OCI-M2 (cell line): ENCODE data around the gene RABL3.
"Not testable (repeated sequence)": the region's sequence is repeated elsewhere in the genome, so short reads cannot be mapped to it uniquely, and the experiment has no call there.

Experiments
- DNase-seq: peaks from one replicate; lab custom pipeline; 2025; ENCODE audit not compliant: unreplicated experiment; lab: John Stamatoyannopoulos, UW

Gene RABL3

DNA sequence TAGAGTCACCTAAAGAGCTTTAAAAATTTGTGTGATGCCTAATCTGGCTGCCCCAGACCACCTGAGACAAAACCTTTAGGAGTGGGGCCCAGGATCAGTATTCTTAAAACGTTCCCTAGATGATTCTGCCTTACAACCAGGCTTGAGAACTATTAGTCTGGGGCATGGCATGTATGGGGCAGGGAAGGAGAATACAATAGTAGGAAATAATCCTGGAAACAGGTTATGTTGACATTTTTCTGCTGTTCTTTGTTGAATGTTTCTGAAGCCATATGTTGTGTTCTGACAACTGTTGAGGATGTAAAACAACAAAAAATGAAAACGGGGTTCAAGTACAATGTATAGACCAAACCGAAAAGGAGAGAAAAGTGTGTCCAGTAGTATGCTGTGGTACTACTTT, 3.1 kb upstream of the RABL3 start:
- DNase-seq: no peak

DNA sequence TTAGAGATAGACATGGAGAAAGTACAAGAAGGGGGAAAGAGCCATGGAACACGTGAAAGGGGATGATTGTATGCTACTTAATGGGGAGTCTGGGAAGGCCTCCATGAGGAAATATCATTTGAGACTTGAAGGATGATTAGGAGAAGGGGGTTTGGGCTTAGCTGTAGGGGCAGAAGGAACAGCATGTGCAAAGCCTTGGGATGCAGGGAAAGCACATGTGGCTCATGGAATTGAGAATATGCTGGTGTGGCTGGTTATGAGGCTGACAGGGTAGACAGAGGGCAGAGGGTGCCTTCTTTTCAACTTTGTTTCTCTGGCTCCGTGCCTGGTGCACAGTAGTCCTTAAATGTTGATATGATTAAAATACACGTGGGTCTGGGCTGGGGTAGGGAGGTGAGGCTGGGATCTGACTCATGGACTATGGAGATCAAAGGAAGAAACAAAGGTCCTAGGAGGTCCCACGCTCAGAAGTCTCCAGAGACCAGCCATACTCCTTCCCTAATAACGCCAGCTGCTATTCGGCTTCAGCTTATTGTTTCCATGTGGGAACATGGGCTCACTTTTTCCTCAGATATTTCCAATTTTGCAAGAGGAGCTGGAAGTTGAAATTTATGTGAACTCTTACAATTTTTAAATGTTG, 1.4 kb upstream of the RABL3 start:
- DNase-seq: no peak

DNA sequence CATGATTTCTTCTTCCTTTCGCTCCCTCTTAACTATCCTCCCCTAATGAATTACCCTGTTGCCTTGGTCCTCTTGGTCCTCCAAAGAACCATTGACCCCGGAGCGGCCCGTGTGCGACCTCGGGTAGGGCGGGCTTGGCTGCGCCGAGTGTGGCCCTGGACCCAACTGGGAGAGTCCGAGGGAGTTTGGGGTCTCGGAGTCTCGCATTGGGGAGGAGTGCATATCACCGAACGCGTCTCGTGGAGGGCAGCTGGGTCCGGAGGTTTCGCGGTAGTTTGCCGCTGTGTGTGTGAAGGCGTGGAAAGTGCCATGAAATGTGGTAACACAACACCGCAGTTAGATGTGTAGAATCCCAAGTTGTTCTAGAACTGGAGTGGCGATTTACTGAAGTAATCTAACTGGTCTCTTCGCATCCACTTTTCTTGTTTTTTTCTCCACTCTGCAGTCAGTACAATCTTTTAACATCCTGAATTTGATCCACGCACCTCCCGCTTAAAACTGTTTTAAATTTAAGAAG, 591 bp upstream of the RABL3 start:
- DNase-seq: no peak

DNA sequence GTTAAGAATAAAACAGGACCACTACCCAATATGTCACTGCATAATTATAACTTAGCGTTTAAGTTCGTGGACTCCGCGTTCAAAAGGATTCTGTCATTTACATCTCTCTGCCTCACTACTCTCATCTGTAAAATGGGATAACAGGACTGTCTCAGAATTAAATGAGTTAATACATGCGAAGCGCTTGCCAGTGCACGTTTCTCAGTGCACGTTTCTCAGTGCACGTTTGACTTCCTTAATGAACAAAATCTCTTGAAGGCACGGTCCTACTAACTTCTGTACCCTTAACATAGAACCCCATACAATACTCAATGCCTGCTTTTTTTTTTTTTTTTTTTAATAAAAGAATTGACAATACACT, 499 bp downstream of the RABL3 start:
- no peak for DNase-seq

DNA sequence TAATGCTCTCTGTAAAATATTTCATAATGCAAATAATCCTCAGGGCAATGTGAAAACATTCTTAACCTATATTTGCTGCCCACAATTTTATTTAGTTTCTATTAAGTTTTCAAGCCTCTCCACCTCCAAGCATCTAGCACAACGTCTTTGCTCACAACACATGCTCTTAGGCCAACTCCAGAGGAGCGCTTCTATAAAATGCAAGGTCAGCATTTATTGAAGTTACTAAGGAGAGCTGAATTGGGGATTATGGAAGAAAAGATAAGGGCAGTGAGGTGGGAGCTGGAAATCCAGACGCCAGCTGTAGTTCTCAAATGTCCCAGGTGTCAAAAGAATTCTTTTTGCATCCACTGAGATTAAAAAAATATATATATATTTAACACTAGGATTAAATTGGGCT, 996 bp downstream of the RABL3 start:
- no peak for DNase-seq

DNA sequence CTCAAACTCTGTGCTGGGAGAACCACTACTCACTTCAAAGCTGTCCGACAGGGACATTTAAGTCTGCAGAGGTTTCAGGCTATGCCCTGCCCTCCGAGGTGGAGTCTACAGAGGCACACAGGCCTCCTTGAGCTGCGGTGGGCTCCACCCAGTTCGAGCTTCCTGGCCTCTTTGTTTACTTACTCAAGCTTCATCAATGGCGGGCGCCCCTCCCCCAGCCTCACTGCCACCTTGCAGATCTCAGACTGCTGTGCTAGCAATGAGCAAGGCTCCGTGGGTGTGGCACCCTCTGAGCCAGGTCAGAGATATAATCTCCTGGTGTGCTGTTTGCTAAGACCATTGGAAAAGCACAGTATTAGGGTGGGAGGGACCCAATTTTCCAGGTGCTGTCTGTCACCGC, 4.3 kb downstream of the RABL3 start:
- not testable (repeated sequence) for DNase-seq

DNA sequence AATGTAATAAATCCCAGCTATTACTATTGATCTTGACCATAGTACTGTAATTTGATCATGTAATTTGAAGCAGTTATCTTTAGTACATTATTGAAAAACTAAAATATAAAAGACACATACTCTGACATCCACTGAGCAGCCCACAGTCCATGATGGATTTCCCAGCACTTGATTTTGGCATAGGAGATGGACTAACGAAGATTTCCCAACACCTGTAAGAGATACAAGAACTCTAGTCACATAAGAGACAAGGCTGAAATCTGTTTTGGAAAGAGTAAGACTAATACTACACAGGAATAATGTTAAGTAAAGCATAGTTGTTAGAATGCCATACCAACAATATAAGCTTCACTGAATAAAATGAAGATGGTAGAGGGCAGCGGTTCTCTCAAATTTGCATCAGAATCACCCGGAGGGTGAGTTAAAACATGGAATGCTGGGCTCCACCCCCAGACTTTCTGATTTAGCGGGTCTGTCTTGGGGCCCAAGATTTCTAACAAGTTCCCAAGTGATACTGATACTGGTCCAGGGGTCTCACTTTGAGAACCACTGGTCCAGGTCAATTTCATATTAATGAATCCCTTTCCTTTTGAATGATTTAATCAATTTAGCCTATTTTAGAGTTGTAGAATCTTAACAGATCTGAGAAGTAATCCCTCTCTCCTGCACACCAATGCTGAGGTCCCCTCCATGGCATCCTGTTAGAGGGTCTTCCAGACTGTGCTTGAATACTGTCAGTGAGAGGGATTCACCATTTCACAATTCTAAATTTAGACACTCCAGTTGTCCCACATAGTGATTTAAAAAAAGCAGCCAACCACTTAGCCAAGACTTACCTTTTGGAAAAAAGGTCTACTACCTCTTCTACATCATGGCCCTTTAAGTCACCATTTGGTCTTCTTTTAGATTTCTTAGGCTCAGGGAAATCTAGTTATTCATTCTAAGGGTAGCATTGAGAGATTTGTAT, 11.5 kb downstream of the RABL3 start:
- DNase-seq: no peak

DNA sequence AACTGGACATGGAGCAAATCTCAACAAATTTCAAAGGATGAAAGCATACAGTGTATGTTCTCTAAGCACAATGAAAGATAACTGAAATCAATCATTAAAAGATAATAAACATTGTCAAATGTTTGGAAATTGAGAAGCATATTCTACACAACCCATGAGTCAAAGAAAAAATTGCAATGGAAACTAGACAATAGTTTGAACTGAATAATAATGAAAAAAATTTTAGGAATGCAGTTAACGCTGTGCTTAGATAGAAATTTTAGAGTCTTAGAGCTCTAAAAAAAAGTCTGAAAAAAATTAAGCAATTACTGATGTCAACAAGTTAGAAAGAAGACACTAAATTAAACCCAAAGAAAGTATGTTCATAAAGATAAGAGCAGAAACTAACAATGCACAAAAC, 15.5 kb downstream of the RABL3 start:
- DNase-seq: no peak

DNA sequence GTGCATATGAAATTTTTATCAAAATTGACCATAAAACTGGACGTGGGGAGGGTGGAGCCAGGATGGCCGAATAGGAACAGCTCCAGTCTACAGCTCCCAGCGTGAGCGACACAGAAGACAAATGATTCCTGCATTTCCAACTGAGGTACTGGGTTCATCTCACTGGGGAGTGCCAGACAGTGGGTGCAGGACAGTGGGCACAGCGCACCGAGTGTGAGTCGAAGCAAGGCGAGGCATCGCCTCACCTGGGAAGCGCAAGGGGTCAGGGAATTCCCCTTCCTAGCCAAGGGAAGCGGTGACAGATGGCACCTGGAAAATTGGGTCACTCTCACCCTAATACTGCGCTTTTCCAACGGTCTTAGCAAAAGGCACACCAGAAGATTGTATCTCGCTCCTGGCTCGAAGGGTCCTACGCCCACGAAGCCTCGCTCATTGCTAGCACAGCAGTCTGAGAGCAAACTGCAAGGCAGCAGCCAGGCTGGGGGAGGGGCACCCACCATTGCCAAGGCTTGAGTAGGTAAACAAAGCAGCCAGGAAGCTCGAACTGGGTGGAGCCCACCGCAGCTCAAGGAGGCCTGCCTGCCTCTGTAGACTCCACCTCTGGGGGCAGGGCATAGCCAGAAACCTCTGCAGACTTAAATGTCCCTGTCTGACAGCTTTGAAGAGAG, 23.0 kb downstream of the RABL3 start:
- DNase-seq: not testable (repeated sequence)

DNA sequence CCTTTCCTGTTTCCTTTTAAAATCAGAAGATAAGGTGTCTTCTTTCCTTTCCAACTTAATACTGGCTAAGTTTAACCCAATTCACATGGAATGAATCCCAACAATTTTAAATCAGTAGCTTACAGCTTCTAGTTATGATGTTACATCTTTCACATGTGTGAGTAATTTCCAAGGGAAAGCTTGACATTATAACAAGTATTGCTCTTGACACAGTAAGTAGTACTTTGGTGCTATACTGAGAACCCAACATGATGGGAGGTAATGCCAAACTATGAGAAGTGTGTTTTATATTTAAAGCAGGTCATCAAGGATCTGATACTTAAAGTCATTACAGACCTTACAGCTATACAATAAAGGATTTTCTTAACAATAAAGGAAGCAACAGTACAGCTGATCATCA, 29.1 kb downstream of the RABL3 start:
- no peak for DNase-seq

DNA sequence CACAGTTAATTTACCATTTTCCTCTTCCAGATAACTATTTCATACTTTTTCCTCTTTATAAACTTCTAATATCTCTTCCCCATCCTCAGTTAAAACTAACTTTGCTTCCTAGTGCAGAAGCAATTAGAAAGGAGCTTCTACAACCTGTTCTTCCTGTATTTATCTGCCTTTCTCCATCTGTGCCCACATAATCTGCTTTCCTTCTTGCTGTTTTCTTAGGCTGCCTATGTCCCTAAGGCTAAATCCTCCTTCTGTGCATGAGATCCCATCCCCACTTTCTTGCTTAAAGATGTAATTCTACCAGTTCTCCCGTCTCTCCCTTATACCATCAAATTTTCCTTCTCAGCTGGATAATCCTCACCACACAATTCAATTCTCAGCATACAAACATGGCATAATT, 31.9 kb downstream of the RABL3 start:
- no peak for DNase-seq

DNA sequence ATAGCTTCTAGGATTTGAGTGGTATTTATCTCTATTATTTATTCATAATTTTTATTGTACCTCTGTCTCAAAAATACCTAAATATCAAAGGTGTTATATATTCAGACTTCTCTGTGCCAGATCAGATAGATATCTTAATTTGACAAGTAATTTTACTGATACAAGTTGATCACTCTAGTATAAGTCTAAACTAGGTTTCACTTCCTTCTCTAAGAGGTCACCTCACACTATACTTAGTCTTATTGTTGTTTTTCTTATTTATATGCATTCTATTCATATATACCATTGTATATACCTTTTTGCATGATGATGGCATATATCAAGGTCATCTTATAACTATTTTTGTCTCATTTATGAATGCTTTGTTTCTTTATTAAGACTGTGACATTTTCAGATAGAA, 33.9 kb downstream of the RABL3 start:
- no peak for DNase-seq

DNA sequence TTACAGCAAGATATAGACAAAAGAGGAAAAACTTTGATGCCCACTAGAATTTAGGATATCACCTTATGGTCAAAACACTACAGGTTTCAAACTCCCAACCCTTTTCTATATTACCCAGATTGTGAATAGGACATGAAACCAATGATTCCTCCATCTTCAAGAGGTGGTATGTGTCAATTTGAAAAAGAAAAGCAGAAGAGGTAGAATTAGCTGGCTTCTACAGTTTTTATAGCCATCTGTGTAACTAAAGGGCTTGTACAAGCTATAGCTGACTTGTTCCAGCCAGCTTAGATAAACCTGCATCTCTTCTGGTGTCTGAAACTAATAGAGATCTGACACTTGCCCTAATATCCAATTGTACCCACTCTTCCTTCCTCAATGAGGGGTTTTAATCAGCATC, 35.4 kb downstream of the RABL3 start:
- no peak for DNase-seq

DNA sequence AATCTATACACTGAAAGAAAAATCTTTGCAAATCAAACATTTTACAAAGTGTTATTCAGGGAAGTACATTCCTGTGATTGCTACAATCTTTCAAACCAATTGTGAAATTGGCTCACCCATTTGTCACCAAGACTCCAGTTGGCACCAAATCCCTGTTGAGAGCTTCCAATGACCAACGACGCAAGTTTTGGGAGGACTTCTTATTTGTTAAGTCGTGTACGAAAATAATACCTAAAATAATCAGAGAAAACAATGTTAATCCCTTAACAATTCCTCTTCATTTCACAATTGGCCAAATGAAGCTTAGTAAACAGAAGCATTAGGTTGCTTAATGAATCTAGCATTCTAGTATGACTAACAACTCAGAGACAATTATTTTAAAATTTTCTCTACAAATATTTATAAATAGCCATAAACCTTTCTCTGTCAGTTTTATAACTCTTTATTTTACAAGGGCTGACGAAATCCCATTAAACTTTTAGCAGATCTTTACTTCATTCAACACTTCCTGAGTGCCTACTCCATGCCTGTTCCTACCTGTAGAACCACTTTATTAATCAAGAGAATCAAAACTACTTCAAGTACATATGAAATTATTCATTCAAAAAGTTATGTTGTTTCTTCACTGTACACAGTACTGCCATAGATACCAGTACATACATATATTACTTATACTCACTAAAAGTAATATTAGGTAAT, 36.3 kb downstream of the RABL3 start:
- DNase-seq: no peak

DNA sequence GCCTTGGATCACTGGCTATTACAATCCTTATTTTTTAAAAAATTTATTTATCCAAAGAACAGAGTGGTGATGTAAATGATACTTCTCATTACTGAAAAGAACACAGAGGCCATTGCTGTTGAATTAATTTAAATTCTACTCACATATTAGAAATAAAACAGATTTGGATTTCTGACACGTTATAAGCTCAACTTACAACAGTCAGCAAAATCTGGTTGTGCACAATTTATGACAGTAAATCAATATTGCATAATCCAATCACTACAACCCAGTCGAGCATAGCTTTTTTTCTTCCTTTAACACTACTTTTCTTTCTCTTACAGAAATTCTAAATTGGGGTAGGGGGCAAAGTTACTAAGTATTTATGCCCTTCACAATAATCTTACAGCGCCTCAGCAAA, 43.0 kb downstream of the RABL3 start:
- no peak for DNase-seq

DNA sequence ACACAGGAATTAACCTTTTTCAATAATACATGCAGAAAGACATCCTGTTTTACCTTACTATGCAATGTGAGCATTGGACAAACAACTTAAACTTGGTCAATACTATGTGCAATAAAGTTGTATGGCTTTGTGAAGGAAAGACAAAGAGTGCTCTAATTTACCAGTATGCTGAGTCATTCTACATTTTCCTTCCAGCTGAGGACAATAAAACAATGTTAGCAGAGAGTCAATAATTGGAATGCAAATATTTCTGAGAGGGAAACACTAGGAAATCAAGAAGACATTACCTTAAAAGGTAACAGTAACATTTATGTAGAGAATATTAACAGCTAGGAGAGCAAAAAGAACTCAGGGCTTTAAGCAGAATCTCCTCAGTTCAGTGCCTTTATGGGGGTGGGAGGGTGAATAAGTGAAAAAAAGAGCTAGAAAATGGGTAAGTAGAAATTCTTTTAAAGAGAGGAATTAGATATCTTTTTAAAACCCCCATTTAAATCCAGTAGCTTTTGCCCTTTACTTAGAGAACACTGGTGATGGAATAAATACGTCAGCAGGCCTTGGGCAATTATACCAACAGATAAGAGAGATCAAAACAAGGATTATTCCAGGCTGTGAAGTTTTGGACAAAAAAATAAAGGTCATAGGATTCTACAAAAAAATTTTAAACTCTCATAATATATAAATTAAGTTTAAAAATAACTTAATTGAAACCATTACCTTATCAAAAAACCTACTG, 48.7 kb downstream of the RABL3 start:
- DNase-seq: no peak

DNA sequence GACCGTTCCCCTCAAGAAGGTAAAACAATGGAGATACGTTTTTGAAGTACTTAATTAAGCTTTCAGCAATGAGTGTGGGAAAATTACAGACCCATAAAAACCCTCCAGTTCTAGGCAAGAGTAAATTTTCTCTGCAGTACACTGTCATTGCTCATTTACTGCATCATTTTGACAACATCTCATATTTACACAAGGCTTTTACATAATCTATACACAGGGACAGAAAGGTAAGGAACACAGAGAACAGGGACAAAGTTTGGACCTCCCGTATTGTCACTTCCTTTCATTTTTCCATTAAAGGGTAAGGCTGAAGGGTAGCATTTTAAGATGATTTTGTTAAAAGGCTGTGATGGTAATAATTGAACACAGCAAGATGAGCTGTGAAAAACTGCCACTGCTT, 52.9 kb downstream of the RABL3 start:
- DNase-seq: no peak

DNA sequence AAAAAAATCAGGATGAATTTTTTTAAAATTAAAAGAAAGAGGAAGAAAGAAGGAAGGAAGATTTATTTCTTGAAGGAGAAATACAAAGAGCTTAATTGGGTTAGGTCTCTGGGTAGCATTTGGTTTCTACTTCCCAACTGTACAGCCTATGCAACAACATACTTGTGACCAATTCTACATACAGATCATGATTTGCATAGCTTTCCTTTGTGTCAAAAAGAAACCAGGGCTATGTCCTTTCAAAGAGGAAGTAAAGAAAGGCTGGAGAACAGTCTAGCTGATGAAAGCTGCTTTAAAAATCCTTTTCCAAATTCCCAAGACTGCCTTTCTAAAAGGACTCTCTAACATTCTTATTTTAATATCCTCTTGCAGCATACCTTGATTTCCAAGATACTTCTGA, 54.2 kb downstream of the RABL3 start:
- no peak for DNase-seq

DNA sequence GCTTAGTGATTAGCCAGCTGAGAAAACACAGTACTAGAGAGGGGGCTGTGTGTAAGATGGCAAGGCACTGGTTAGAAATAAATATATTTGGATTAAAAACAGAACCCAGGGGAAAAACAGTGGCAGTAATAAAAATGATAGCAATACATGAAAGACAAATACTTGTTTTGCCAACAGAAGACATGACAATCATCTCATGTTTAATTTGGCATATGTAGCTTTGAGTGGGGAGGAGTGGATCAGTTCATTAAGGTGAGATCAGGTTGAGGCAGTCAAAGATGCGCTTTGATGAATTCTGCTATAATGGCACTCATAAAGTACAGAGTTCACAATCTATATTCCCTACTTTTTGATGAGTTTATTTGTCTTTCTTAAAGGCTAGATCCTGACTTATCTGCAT, 56.9 kb downstream of the RABL3 start:
- no peak for DNase-seq

DNA sequence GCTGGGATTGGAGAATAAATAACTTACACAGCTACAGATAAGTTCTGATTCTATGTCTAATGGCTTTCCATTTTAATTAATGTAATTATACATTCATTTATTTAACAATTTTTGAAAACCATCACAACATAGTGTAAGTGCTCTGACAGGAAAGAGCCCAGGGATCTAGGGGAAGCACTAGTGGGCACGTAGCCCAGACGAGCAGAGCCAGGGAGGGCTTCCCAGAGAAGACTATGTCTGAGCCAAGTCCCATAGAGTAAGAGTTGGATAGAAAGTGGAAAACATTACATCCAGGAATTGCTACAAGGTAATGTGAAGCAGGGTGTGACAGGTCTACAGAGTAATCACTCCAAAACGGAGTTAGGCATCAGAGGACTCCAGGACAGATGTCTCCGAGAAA, 57.4 kb downstream of the RABL3 start:
- no peak for DNase-seq
